Measurements from ENCODE around the gene CRISP2. TPM values are rescaled to one million over a fixed set of nuclear protein-coding genes. Genes with fewer than 3 reads are reported as not detected.

Gene CRISP2
- total RNA-seq, 1 donor from 2014 or later, result not detected

DNA sequence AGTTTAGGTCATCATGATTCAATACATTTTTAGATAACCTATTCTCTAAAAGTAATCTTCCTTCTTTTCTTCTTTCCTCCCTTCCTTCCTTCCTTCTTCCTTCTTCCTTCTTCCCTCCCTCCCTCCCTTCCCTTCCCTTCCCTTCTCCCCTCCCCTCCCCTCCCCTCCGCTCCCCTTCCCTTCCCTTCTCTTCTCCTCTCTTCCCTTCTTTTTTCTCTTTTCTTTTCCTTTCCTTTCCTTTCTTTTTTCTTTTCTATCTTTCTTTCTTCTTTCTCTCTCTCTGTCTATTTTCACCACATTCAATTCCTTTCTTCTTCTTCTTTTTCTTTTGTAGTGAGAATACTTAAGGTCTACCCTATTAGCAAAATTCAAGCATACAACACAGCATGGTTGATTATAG, 59.4 kb downstream of the CRISP2 start:
- no peaks in the 10 kb centered on the region for H3K4me1 ChIP-seq
- DNase-seq (ENCODE audit: low spot score in 2 of 2), result no peak
- H3K36me3 ChIP-seq, result no peaks in the 10 kb centered on the region
- intact Hi-C loops (cut with DNase I), result no loop called here
- H3K4me3 ChIP-seq, result no peak overlapping the region
- TF ChIP-seq CTCF (IDR thresholded peaks at IDR 0.05), result no peak
- no peaks in the 10 kb centered on the region for H3K9me3 ChIP-seq
- H3K27me3 ChIP-seq, result no peaks in the 10 kb centered on the region
- H3K27ac ChIP-seq, result no peak overlapping the region

GRCh38 chr6:49653438-49653837, 59.9 kb downstream of the CRISP2 start:
- Histone ChIP-seq H3K27ac (no peak overlapping the region), H3K4me1 (no peaks in the 10 kb centered on the region), H3K9me3 (no peaks in the 10 kb centered on the region), H3K27me3 (no peaks in the 10 kb centered on the region), H3K36me3 (no peaks in the 10 kb centered on the region), H3K4me3 (no peak overlapping the region)
- DNase-seq (ENCODE audit: low spot score in 2 of 2), result no peak
- no peak for TF ChIP-seq CTCF (IDR thresholded peaks at IDR 0.05)
- intact Hi-C loops (cut with DNase I), result no loop called here

- intact Hi-C loops (cut with DNase I), result no loop called here
- no peaks in the 10 kb centered on the region for H3K4me1 ChIP-seq
- no peaks in the 10 kb centered on the region for H3K36me3 ChIP-seq
- H3K4me3 ChIP-seq, result no peak overlapping the region
- no peak for DNase-seq (ENCODE audit: low spot score in 2 of 2)
- TF ChIP-seq CTCF (IDR thresholded peaks at IDR 0.05), result no peak
- H3K9me3 ChIP-seq, result no peaks in the 10 kb centered on the region
- H3K27ac ChIP-seq, result no peak overlapping the region
- H3K27me3 ChIP-seq, result no peaks in the 10 kb centered on the region
Observed at GRCh38 chr6:49651239-49651638, 62.1 kb downstream of the CRISP2 start.

GRCh38 chr6:49649988-49650387, 63.4 kb downstream of the CRISP2 start:
- Histone ChIP-seq H3K27ac (no peak overlapping the region), H3K4me3 (no peak overlapping the region), H3K4me1 (no peaks in the 10 kb centered on the region), H3K9me3 (no peaks in the 10 kb centered on the region), H3K27me3 (no peaks in the 10 kb centered on the region), H3K36me3 (no peaks in the 10 kb centered on the region)
- intact Hi-C loops (cut with DNase I), result no loop called here
- TF ChIP-seq CTCF (IDR thresholded peaks at IDR 0.05), result no peak
- no peak for DNase-seq (ENCODE audit: low spot score in 2 of 2)

DNA sequence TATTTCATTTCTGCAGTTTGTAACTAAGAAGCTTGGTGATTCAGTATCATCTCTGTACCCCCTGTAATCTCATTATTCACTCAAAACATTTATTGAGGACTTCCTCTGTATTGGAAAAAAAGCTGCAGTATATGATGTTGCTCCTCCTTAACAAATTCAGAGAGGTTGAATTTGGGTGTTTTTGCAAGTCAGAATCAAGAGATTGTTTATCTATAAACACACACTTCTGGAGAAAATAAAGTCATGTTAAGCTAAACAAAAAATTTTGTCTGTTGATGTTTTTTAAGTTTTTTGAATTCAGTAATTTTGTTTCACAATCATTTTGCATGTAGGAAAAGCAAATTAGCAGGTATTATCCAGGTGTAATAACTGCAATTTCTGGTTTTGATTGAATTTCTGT, 65.3 kb downstream of the CRISP2 start:
- Histone ChIP-seq H3K4me1 (no peaks in the 10 kb centered on the region), H3K27ac (no peak overlapping the region), H3K4me3 (no peak overlapping the region), H3K27me3 (no peaks in the 10 kb centered on the region), H3K9me3 (no peaks in the 10 kb centered on the region), H3K36me3 (no peaks in the 10 kb centered on the region)
- intact Hi-C loops (cut with DNase I), result no loop called here
- no peak for TF ChIP-seq CTCF (IDR thresholded peaks at IDR 0.05)
- no peak for DNase-seq (ENCODE audit: low spot score in 2 of 2)

DNA sequence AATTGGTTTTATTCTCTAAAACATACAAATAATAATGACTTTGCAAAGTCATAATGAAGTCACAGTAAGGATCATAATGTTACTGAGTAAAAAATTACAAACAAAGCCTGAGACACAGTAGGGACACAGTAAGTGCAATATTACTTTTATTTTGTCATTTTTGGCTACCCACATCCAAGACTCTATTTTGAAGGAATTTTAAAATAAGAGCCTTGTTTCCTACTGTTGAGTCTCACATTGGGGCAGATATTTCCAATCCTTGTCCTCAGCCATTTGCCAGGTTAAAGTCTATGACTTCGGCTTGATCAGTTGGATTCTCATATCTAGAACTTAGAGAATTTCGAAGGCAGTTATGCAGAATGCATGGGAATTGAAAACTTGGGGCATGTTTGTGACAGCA, 65.9 kb downstream of the CRISP2 start:
- TF ChIP-seq CTCF (IDR thresholded peaks at IDR 0.05), result no peak
- no peak for DNase-seq (ENCODE audit: low spot score in 2 of 2)
- intact Hi-C loops (cut with DNase I), result no loop called here
- Histone ChIP-seq H3K27me3 (no peaks in the 10 kb centered on the region), H3K27ac (no peak overlapping the region), H3K36me3 (no peaks in the 10 kb centered on the region), H3K4me3 (no peak overlapping the region), H3K4me1 (no peaks in the 10 kb centered on the region), H3K9me3 (no peaks in the 10 kb centered on the region)
